ENCODE data around the gene RIPPLY2.

GRCh38 chr6:83847179-83847578 is 6.0 kb upstream of the RIPPLY2 start:
- TF ChIP-seq HDGF (IDR thresholded peaks at IDR 0.05; ENCODE audit: borderline replicate concordance), result no peak
- TF ChIP-seq NFRKB (IDR thresholded peaks at IDR 0.05), result no peak
- no peak for TF ChIP-seq TARDBP (IDR thresholded peaks at IDR 0.05)
- TF ChIP-seq ELF4 (IDR thresholded peaks at IDR 0.05), result no peak
- TF ChIP-seq SUZ12 (IDR thresholded peaks at IDR 0.05), result no peak
- TF ChIP-seq PKNOX1 (IDR thresholded peaks at IDR 0.05), result no peak
- TF ChIP-seq SP1 (IDR thresholded peaks at IDR 0.05), result no peak
- no peak for TF ChIP-seq L3MBTL2 (conservative IDR thresholded peaks at IDR 0.05)

Data from HEK293T (cell line).